IMR-90 (cell line): ENCODE data around the gene DYNLT4. TPM values are rescaled to one million over a fixed set of nuclear protein-coding genes. Genes with fewer than 3 reads are reported as not detected.

Source experiments
- ATAC-seq: fragments of 200-7000 bp; cut with Tn5 transposase; 2 replicates; pipeline ENCODE4 v1.9.1; 2020; ENCODE audit warnings: low read depth, mild to moderate bottlenecking, moderate library complexity
- BruUV-seq: library from RNA; stranded (reverse); fragments of 400-500 nt; replicated peaks from 2 replicates; lab custom pipeline; 2021; lab: Mats Ljungman, UMichigan
- CTCF ChIA-PET: fragments of 300-600 bp; formaldehyde crosslinking; extraction: SDS; loops from one replicate; lab custom pipeline; 2021; ENCODE audit warnings: antibody characterized with exemption; lab: Yijun Ruan, JAX
- POLR2A ChIA-PET: fragments of 300-600 bp; sonication (Branson Sonifier 250); formaldehyde crosslinking; loops from one replicate; lab custom pipeline; 2022; ENCODE audit warnings: antibody characterized with exemption; ENCODE audit not compliant: unreplicated experiment; lab: Charles Lee
- DNase-seq: peaks from one replicate; pipeline ENCODE4 v3.0.0; 2013
- H2AFZ ChIP-seq: replicated peaks from 2 replicates; pipeline ENCODE3; 2013; ENCODE audit warnings: low read length, mild to moderate bottlenecking; ENCODE audit not compliant: poor library complexity
- H2AK5ac ChIP-seq: 2 replicates; pipeline ENCODE4 v1.6.1; 2013; ENCODE audit warnings: low read depth, low read length, inconsistent platforms
- H2AK9ac ChIP-seq: replicated peaks from 2 replicates; pipeline ENCODE3; 2013; ENCODE audit warnings: mild to moderate bottlenecking, low read depth, low read length, moderate library complexity; ENCODE audit not compliant: poor library complexity
- H2BK120ac ChIP-seq: 2 replicates; pipeline ENCODE4 v1.6.1; 2013; ENCODE audit warnings: low read depth, low read length, inconsistent platforms
- H2BK15ac ChIP-seq: 3 replicates; pipeline ENCODE4 v1.6.1; 2013; ENCODE audit warnings: low read depth, low read length, inconsistent platforms
- H2BK20ac ChIP-seq: 2 replicates; pipeline ENCODE4 v1.6.1; 2013; ENCODE audit warnings: low read depth, mild to moderate bottlenecking, inconsistent platforms, low read length, moderate library complexity
- H2BK5ac ChIP-seq: 2 replicates; pipeline ENCODE4 v1.6.1; 2013; ENCODE audit warnings: mild to moderate bottlenecking, low read depth, low read length, inconsistent platforms; ENCODE audit not compliant: poor library complexity, severe bottlenecking
- H3K14ac ChIP-seq: replicated peaks from 2 replicates; pipeline ENCODE4 v1.6.1; 2013; ENCODE audit warnings: low read depth, low read length, inconsistent platforms
- H3K18ac ChIP-seq: 2 replicates; pipeline ENCODE4 v1.6.1; 2013; ENCODE audit warnings: low read depth, low read length, control low read depth
- H3K23ac ChIP-seq: 2 replicates; pipeline ENCODE4 v1.6.1; 2013; ENCODE audit warnings: low read depth, low read length, inconsistent platforms
- H3K27ac ChIP-seq: 2 replicates; pipeline ENCODE4 v1.5.1; 2013; ENCODE audit warnings: mild to moderate bottlenecking, control low read depth, low read length; ENCODE audit not compliant: insufficient read depth
- H3K27me3 ChIP-seq: 2 replicates; pipeline ENCODE4 v1.6.1; 2013; ENCODE audit warnings: low read length; ENCODE audit not compliant: control insufficient read depth, insufficient read depth
- H3K36me3 ChIP-seq: 2 replicates; pipeline ENCODE4 v1.6.1; 2013; ENCODE audit warnings: low read length, mixed read lengths; ENCODE audit not compliant: control insufficient read depth, insufficient read depth
- H3K4ac ChIP-seq: 2 replicates; pipeline ENCODE4 v1.6.1; 2013; ENCODE audit warnings: low read depth, low read length, inconsistent platforms
- H3K4me1 ChIP-seq: 2 replicates; pipeline ENCODE4 v1.6.1; 2013; ENCODE audit warnings: low read length, mixed read lengths; ENCODE audit not compliant: control insufficient read depth, insufficient read depth
- H3K4me2 ChIP-seq: 2 replicates; pipeline ENCODE4 v1.6.1; 2013; ENCODE audit warnings: low read depth, mild to moderate bottlenecking, control low read depth, low read length, moderate library complexity
- H3K4me3 ChIP-seq: 2 replicates; pipeline ENCODE4 v1.5.1; 2013; ENCODE audit warnings: low read depth, mild to moderate bottlenecking, control low read depth, low read length, moderate library complexity; ENCODE audit not compliant: insufficient read depth
- H3K56ac ChIP-seq: 2 replicates; pipeline ENCODE4 v1.6.1; 2013; ENCODE audit warnings: low read length, inconsistent platforms; ENCODE audit not compliant: insufficient read depth; ENCODE audit errors: extremely low read depth
- H3K79me1 ChIP-seq, 2 experiments: 2 replicates each; pipeline ENCODE4 v1.6.1; 2013; ENCODE audit warnings: low read length in 2 of 2, inconsistent platforms in 1 of 2, low read depth in 1 of 2
- H3K9ac ChIP-seq: 2 replicates; pipeline ENCODE4 v1.6.1; 2013; ENCODE audit warnings: low read depth, low read length, control low read depth
- H3K9me1 ChIP-seq: 2 replicates; pipeline ENCODE4 v1.6.1; 2013; ENCODE audit warnings: low read length, inconsistent platforms; ENCODE audit not compliant: insufficient read depth
- H3K9me3 ChIP-seq: 2 replicates; pipeline ENCODE4 v1.6.1; 2013; ENCODE audit warnings: low read length; ENCODE audit not compliant: control insufficient read depth, insufficient read depth
- H4K20me1 ChIP-seq: 2 replicates; pipeline ENCODE4 v1.6.1; 2013; ENCODE audit warnings: low read length, inconsistent platforms; ENCODE audit not compliant: insufficient read depth
- H4K5ac ChIP-seq: 2 replicates; pipeline ENCODE4 v1.6.1; 2013; ENCODE audit warnings: mild to moderate bottlenecking, low read depth, low read length, control low read depth
- H4K8ac ChIP-seq, 2 experiments: 2 replicates each; pipeline ENCODE4 v1.6.1; 2013; ENCODE audit warnings: low read depth in 2 of 2, low read length in 2 of 2, control low read depth in 1 of 2, inconsistent platforms in 1 of 2
- H4K91ac ChIP-seq: 2 replicates; pipeline ENCODE4 v1.6.1; 2013; ENCODE audit warnings: low read depth, low read length, inconsistent platforms; ENCODE audit not compliant: insufficient read depth
- CHD1 ChIP-seq: IDR thresholded peaks from 2 replicates; pipeline ENCODE4 v1.6.1; 2012; ENCODE audit warnings: low read depth, low read length, improper control_type of control experiment
- FOS ChIP-seq: fragments of 150-350 bp; IDR thresholded peaks from 2 replicates; pipeline ENCODE4 v1.6.1; 2016; ENCODE audit warnings: low read depth, low read length
- MAFK ChIP-seq: IDR thresholded peaks from 2 replicates; pipeline ENCODE4 v1.6.1; 2012; ENCODE audit warnings: low read depth, low read length, improper control_type of control experiment
- POLR2A ChIP-seq: IDR thresholded peaks from 2 replicates; pipeline ENCODE4 v1.6.1; 2012; ENCODE audit warnings: mild to moderate bottlenecking, low read depth, low read length
- RAD21 ChIP-seq: IDR thresholded peaks from 2 replicates; pipeline ENCODE4 v1.6.1; 2012; ENCODE audit warnings: low read length, improper control_type of control experiment
- RCOR1 ChIP-seq: IDR thresholded peaks from 2 replicates; pipeline ENCODE4 v1.6.1; 2012; ENCODE audit warnings: mild to moderate bottlenecking, low read length, improper control_type of control experiment; ENCODE audit not compliant: insufficient replicate concordance
- RFX5 ChIP-seq: IDR thresholded peaks from 2 replicates; pipeline ENCODE4 v1.8.0; 2012; ENCODE audit warnings: low read depth, mild to moderate bottlenecking, low read length, moderate library complexity
- SMC3 ChIP-seq: fragments of 150-350 bp; IDR thresholded peaks from 2 replicates; pipeline ENCODE4 v1.6.1; 2016; ENCODE audit warnings: low read depth, mild to moderate bottlenecking, antibody characterized with exemption, low read length, moderate library complexity
- whole genome bisulfite sequencing, 2 experiments: methylation state at CpG; one replicate each; pipeline versions ENCODE4 v1.1.5 to v1.1.7; 2013; ENCODE audit warnings: missing lambda C conversion rate in 2 of 2; ENCODE audit not compliant: insufficient read length in 1 of 2; ENCODE audit errors: extremely low coverage in 2 of 2; 5-methylcytosine and 5-hydroxymethylcytosine counted together
- dilution Hi-C: fragments of 300-500 bp; cut with HindIII; formaldehyde crosslinking; loops from one replicate; pipeline ENCODE4 v1.14.3; 2018; ENCODE audit warnings: low sequenced_read_pairs; ENCODE audit not compliant: unreplicated experiment
- in situ Hi-C: fragments of 300-500 bp; cut with MboI; formaldehyde crosslinking; loops from 3 replicates; pipeline ENCODE4 v1.14.3; 2019; ENCODE audit warnings: low sequenced_read_pairs, inconsistent platforms, mixed read lengths
- intact Hi-C: fragments of 100-400 bp; cut with micrococcal nuclease; formaldehyde crosslinking; loops from 2 replicates; pipeline ENCODE4 v1.10.0; 2022
- polyA plus RNA-seq, 3 experiments: library from polyadenylated mRNA; depleted of rRNA; stranded (reverse); fragments of >200 nt; gene quantifications; 2 replicates each; pipeline ENCODE4 v1.2.3, GENCODE V29; 2012; ENCODE audit warnings: low replicate concordance in 1 of 3
- total RNA-seq: library from RNA; depleted of rRNA; stranded (reverse); fragments of >200 nt; gene quantifications from 2 replicates; pipeline ENCODE4 v1.2.3, GENCODE V29; 2012
- TF ChIP-seq, protein P1 (sequence below): fragments of 150-350 bp; IDR thresholded peaks from 2 replicates; pipeline ENCODE4 v1.6.1; 2016; ENCODE audit warnings: low read depth, mild to moderate bottlenecking, low read length, moderate library complexity, borderline replicate concordance

Gene DYNLT4
- total and polyA plus RNA-seq, 2 of the 4 experiments (the other 2 are of a cell fraction) = not detected

DNA sequence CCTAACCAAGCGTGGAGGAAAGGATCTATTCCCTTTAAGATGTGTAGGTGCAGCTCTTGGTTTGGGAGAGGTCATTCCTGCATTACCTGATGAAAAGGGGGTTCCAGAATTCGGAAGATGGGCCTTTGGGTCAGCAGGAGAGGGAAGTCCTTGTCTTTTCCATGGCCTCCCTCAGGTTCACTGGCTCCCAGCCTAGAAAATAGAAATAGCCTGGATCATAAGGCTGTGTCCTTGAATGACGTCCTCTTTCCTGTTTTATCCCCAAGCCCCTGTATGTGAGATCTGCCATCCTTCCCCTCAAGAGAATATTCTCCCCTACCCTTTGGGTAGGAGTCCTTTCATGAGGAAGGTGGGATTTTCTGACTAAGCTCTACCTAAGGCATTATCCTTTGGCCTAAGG is 46.3 kb downstream of the DYNLT4 start:
- no TSS peak for BruUV-seq
- Histone ChIP-seq H3K9me1 (no peaks in the 10 kb centered on the region; the same call in 1 of the 2 replicates), H3K56ac (no peak overlapping the region), H2AK9ac (no peak overlapping the region), H3K23ac (no peak overlapping the region), H3K27ac (no peak overlapping the region), H3K27me3 (no peaks in the 10 kb centered on the region), H3K4me3 (no peak overlapping the region), H2BK20ac (no peak overlapping the region), H2AK5ac (no peak overlapping the region), H3K9me3 (no peaks in the 10 kb centered on the region), H4K5ac (no peak overlapping the region), H3K79me1 (peaks cover 4 to 8% of the 10 kb centered on the region in 2 experiments), H3K4ac (no peak overlapping the region), H4K91ac (no peak overlapping the region), H3K4me2 (no peak overlapping the region), H2BK5ac (no peak overlapping the region), H3K4me1 (no peaks in the 10 kb centered on the region), H4K8ac (no peak overlapping the region), H2BK120ac (no peak overlapping the region), H2AFZ (no peak overlapping the region), H3K9ac (no peak overlapping the region), H2BK15ac (no peak overlapping the region), H3K14ac (no peak overlapping the region), H3K36me3 (peaks cover 34% of the 10 kb centered on the region), H4K20me1 (no peaks in the 10 kb centered on the region), H3K18ac (no peak overlapping the region)
- ChIA-PET POLR2A (no interaction called here), CTCF (no interaction called here)
- ATAC-seq = no peak
- intact Hi-C loops = no loop called here
- DNase-seq = no peak
- TF ChIP-seq POLR2A (no peak), RCOR1 (no peak), CHD1 (no peak), FOS (no peak), RAD21 (no peak), MAFK (no peak), SMC3 (no peak), RFX5 (no peak)
- TF ChIP-seq, protein P1, sequence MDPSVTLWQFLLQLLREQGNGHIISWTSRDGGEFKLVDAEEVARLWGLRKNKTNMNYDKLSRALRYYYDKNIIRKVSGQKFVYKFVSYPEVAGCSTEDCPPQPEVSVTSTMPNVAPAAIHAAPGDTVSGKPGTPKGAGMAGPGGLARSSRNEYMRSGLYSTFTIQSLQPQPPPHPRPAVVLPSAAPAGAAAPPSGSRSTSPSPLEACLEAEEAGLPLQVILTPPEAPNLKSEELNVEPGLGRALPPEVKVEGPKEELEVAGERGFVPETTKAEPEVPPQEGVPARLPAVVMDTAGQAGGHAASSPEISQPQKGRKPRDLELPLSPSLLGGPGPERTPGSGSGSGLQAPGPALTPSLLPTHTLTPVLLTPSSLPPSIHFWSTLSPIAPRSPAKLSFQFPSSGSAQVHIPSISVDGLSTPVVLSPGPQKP = no peak
- dilution Hi-C loops = no loop called here
- in situ Hi-C loops = no loop called here
- no CpG with 5 or more reads among the region's 3 CpGs for WGBS, 2 experiments
